Ammon's horn (tissue), 1 donor: ENCODE data around the gene EXOC1.
A peak's percentile ranks its signal among the peaks of the same experiment; 100 is the strongest.

ENCODE experiments used
- DNase-seq: peaks from one replicate; pipeline ENCODE4 v3.0.0-alpha.2; 2016; ENCODE audit warnings: low spot score

The EXOC1 gene

DNA sequence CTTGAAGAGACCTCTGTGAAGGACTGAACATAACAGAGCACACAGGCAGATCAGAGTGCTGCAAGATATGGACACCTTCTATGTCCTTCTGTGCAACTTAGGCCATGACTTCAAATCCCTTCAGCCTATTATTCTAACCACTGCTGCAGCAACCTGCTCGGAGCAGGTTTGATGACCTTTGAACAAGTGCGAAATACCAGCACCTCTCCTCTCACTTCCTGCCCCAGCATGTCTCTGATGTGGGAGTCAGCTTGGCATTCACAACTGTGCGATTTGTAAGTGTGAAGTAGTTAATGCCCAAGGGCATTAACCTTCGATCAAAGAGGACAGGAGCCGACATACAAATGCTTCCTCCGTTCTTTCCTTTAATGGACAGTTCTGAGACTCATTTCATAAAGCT is 1.6 kb upstream of the EXOC1 start:
- no peak for DNase-seq

- DNase-seq: no peak
Measured at GRCh38 chr4:55854129-55854528, 681 bp downstream of the EXOC1 start.

DNA sequence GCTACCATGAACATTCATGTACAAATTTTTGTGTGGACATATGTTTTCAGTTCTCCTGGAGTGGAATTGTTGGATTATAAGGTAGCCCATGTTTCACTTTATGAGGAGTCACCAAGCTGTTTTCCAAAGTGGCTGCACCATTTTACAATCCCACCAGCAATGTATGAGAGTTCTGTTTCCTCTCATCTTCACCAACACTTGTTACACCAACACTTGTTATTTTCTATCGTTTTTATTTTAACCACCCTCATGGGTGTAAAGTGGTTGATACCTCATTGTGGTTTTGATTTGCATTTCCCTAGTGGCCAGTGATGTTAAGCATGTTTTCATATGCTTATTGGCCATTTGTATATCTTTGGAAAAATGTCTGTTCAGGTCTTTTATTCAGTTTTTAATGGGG is 4.1 kb downstream of the EXOC1 start:
- DNase-seq: no peak

GRCh38 chr4:55859711-55860110 is 6.3 kb downstream of the EXOC1 start:
- no peak for DNase-seq

GRCh38 chr4:55864577-55865223 is 11.3 kb downstream of the EXOC1 start:
- no peak for DNase-seq

DNA sequence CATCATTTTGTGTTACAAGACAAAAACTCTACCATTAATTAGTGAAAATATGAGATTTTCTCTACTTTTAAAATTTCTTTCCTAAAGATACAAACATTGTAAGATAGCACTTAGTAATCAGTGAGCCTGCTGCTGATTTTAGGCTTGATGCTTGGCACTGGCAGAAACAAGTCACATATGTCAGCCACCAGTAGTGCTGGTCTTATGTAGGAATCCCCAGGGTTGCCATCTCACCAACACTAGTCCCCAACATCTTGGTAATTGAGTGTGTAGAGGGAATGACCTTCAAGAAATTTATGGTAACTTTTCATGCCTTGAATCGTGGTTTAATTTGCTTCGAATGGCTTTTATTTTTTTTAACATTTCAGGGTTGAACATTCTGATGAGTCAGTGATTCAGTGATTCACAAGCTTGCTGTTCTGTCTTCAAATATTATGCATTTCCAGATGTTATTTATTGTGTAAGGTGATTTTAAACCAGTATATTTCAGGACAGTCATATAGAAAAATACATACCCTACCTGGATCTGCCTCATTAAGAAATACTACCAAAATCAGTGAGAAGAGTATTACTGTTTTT is 11.9 kb downstream of the EXOC1 start:
- DNase-seq: no peak

DNA sequence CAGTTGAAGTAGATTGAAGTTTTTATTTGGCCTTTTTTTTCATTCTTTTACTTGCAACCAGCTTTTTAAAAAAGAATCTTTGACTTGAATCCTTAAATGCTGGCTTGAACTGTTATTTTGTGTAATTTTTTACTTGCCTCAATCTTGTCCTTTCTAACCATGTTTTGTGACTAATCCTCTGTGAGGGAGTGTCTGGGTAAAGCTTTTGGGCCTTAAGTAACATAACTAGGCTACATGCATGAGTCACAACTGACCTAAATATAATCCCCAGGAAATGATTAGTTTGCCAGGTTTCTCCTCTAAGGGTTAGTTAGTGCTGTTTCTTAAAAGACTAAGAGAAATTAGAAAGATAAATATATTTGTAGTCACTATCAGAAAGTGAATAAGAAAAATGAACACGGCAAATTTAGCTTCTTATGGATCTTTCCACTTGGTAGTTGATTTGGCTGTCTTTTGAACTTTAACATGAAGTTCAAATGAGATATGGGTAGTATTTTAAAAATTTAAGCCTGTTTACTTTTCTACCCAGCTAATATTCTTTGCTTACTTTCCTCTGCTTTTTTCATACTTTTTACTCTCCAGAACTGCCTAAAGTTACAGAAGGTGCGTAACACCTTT is 13.0 kb downstream of the EXOC1 start:
- no peak for DNase-seq

DNA sequence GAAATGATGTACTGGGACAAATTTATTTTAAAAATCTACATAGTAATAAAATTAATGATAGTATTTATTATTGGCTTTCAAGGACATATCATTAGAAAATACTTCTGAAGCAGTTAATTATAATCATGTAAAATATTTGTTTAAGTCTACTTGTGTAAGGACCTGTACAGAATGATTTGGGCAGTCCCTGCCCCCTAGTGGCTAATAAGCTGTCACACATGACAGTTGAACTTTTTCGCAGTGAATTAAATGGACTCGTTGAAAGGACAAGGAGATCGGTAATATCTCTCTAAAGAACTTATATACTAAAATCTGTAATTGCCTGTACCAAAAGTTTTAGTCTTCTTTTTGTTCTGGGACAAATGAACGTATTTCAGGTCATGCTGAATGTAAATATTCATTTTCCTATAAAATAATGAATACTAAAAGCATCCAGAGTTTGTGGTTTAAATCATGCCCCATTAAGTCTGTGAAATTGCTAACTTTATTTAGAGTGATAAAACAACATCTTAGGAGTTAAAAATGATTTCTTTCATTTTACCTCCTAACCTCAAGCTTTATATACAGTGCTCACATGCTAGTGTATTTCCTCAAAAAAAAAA is 13.6 kb downstream of the EXOC1 start:
- peak; percentile 60 for DNase-seq

GRCh38 chr4:55868581-55869090 is 15.2 kb downstream of the EXOC1 start:
- no peak for DNase-seq

DNA sequence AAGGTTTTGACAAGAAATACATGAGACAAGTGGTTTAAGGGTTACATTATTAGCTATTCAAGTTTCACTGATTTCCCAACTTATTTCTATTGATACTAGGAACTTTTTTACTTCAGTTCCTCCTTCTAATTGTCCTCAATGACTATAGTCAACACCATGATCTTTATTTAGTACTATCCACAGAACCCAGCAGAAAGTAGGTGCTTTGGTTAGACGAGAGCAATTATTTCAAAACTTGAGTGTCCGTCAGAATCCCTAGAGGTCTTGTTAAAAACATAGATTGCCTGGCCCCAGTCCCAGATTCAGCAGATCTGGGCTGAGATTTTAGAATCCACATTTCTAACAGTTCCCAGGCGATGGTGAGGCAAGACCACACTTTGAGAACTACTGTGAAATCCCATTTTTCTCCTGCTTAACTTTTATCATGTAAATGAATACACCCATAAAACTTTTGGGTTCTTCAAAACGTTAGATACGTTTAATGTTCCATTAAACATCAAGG is 17.9 kb downstream of the EXOC1 start:
- no peak for DNase-seq

DNA sequence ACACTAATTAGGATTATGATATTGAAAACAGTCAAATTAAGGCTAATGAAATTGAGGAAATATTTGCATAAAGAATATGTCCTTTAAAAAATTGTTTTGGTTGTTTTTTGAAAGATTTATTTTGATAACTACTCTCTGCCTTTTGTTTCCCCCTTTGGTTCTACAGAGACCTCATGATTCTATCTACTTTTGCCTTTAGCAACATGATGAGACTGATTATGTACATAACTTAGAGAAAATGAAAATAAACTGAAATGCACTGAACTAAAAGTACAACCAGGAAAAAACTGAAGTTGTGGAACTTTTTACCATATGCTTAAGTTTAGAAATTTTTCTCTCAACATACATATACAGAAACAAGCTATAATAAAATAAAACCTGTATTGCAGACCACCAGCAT is 21.4 kb downstream of the EXOC1 start:
- no peak for DNase-seq

DNA sequence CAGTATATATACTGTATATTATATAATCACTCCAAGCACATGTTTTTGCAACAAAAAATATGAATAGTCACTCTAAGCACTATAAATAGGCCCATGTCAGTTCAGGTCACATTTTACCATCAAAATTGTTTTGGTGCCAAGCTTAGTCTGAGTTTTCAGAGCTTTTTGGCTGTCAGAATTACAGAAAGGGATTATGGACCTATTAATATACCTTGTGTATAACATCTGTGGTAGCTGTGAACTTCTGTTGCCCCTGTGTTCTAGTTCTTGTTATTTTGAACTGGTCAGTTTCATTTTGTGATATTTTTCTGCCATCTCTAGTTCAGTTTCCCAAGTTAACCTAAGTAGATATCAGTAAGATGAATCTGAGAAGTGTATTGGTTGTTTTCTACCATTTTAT is 22.9 kb downstream of the EXOC1 start:
- no peak for DNase-seq

GRCh38 chr4:55879224-55879623 is 25.8 kb downstream of the EXOC1 start:
- DNase-seq: no peak

DNA sequence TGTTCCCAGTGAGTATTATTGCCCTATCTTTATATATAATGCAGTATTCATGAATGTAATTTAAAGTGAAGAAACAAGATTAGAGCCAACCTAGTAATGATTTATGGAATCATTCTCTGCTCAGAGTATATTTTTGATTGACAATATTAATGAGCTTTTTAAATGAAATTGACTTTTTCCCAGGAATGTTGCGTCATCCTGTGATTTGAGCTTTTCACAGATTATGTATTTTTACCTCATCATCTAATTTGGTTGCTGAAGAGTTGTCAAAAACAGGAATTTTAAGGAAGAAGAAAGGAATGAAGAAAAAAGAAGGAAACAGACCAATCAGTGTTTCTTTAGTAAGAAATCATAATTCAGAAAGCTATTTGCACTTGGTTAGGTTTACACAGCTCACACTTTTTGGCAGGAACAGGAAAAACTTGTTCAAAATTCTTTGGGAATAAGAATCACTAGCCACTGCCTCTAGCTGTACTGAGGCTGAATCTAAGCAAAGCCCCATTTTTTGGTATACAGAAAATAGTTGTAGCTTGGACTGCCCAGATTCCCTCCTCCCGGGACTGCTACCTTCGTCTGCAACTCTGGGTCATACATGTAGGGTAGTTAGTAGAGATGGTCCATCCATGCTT is 27.3 kb downstream of the EXOC1 start:
- DNase-seq: no peak

DNA sequence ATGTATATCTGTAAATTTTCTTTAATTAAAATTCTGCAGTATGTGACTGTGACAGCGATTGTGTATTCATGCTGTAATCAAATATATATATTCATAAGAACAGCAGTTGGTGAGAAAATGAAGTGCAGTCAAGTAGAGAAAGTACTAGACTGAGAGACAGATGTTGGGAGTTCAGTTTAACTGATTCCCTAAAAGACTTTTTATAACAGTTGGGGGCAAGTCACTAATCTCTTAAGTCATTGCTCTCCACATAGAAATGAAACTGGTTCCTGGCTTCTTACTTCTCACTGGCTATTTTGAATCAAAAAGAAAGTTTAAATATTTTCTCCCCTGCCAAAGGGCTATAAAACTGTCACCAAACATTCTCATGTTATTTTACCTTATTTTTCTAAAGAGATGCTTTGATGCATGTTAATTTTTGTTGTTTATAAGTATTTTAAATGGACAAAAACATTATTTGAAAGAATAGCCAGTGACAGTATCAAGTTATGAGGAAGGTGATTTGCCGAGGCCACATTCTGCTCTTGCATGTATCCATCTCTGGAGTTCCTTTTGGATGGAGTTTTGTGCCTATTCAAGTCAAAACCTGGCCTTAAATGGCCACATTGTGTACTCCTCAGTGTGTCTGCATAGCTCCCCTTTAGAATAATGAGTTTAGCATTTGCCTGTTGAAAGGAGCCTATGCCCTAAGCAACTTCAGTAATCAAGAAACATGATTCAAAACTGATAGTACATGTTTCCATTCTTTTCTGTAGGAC is 30.8 kb downstream of the EXOC1 start:
- no peak for DNase-seq

DNA sequence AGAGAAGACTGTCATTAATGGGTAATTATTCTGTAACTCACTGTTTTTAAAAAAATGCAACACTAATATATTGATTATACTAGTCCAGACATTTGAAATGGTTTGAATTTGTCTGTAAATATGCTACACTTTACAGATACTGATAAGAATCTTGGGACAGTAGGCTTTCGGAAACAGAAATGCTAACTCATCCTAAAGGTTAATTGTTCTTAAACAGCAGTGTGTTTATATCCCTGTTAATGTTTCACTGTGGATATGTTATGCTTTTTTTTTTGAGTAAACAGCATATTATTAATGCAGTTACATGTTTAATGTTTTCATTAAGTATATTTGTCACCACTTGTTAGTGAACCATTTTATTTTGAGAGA is 31.4 kb downstream of the EXOC1 start:
- DNase-seq: no peak

DNA sequence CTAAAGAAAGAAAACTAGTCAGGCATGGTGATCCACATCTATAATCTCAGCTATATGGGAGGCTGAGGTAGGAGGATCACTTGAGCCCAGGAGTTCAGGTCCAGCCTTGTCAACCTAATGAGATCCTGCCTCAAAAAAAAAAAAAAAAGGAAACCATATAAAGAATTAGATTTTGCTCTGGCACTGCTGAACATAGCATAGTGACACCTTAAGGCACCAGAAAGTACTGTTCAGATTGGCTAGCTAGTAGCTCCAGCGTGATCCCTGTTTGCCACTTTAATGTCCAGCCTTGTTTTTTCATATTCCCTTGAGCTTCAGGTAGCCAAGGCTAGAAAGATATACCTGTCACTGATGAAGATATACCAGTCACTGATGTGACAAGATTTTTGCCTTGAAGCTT is 34.1 kb downstream of the EXOC1 start:
- DNase-seq: no peak

GRCh38 chr4:55892156-55892555 is 38.7 kb downstream of the EXOC1 start:
- no peak for DNase-seq

DNA sequence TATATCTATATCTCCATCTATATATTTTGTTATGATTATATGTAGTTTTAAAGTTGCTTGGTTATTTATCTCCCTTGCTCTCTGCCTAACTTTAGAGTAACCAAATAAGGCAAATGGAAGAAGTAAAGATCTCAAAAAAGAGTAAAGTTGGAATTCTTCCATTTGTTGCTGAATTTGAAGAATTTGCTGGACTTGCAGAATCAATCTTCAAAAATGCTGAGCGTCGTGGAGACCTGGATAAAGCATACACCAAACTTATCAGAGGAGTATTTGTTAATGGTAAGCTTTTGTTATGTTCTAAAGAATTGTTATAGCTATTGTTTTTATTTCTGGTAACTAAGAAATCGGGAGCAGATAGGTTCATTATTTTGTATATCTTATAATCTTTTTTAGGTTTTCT is 43.2 kb downstream of the EXOC1 start:
- DNase-seq: no peak

- no peak for DNase-seq
Measured at GRCh38 chr4:55902677-55903076, 49.2 kb downstream of the EXOC1 start.

DNA sequence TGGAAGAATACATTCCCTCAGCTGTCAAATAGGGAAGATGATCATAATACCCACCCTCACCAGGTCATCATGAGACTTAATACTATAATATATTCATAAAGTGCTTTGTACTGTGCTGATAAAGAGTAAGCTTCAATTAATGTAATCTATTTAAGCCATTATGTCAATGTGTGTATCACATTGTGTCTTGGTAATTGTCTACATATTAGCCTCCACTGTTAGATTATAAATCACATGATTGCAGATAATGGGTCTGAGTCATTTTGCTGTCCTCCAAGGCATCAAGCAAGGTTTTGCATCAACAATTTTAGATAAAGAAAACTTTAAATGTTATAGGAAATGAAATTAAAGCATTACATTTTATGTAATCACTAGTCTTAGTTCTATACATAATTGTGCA is 50.1 kb downstream of the EXOC1 start:
- DNase-seq: no peak

DNA sequence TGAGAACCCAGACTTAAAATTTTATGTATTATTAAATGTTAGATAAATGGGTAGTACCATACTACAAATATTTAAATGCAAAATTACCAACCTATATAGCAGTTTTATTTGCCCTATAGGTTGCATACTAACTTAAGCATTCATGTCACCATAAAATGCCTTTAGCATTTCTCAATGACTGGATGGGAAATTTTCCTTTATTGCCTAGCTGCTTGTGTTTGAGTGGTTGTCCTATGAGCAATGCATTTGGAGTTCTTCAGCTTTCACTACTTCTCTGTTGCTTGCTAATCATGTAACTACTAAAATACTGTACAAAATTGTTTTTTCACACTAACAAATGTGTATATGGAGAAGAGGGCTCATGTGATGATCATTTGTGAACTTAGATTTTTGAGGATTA is 51.1 kb downstream of the EXOC1 start:
- DNase-seq: no peak
